ENCODE results near the gene ZNF672. TPM values are rescaled to one million over a fixed set of nuclear protein-coding genes. Genes with fewer than 3 reads are reported as not detected.
A peak's percentile ranks its signal among the peaks of the same experiment; 100 is the strongest.

Gene ZNF672
- total and polyA plus RNA-seq, 12 donors: 16.1 to 44.4 (median 36.7) TPM

DNA sequence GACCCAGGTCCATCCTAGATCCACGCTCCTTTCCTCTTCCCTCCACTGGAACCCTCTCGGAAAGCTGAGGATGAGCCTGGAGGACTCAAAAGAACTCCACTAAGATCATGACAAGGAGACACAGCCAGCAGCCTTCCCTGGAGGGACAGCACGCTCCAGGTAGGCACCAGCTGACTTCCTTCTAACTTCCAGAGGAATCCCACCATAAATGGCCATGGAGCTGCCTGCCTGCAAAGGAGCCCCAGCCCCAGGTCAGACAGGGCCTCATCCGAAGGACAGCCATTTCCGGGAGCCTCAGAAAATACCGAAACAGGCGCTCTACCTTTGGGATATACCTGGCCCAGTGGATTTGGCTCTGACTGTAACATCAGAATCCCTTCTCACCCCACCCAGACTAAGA lies 16.4 kb upstream of the ZNF672 start:
- Histone ChIP-seq H3K4me1 (peaks cover 19 to 85% (median 68%) of the 10 kb centered on the region in 9 donors), H3K9me3 (no peaks in the 10 kb centered on the region), H3K36me3 (peaks cover 0 to 69% (median 5%) of the 10 kb centered on the region in 9 donors), H3K27me3 (no peaks in the 10 kb centered on the region), H3K4me3 (no peak overlapping the region), H3K27ac (peak overlapping the region in 7 of 10 donors; percentile 7 to 91 (median 53))
- WGBS, 2 donors: 94 to 96% methylated on average over 7 of the region's 7 CpGs
- DNase-seq: no peak
- intact Hi-C loops (cut with DNase I): no loop called here
- no peak for ATAC-seq
- TF ChIP-seq, protein P1, sequence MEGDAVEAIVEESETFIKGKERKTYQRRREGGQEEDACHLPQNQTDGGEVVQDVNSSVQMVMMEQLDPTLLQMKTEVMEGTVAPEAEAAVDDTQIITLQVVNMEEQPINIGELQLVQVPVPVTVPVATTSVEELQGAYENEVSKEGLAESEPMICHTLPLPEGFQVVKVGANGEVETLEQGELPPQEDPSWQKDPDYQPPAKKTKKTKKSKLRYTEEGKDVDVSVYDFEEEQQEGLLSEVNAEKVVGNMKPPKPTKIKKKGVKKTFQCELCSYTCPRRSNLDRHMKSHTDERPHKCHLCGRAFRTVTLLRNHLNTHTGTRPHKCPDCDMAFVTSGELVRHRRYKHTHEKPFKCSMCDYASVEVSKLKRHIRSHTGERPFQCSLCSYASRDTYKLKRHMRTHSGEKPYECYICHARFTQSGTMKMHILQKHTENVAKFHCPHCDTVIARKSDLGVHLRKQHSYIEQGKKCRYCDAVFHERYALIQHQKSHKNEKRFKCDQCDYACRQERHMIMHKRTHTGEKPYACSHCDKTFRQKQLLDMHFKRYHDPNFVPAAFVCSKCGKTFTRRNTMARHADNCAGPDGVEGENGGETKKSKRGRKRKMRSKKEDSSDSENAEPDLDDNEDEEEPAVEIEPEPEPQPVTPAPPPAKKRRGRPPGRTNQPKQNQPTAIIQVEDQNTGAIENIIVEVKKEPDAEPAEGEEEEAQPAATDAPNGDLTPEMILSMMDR (IDR thresholded peaks at IDR 0.05): no peak

DNA sequence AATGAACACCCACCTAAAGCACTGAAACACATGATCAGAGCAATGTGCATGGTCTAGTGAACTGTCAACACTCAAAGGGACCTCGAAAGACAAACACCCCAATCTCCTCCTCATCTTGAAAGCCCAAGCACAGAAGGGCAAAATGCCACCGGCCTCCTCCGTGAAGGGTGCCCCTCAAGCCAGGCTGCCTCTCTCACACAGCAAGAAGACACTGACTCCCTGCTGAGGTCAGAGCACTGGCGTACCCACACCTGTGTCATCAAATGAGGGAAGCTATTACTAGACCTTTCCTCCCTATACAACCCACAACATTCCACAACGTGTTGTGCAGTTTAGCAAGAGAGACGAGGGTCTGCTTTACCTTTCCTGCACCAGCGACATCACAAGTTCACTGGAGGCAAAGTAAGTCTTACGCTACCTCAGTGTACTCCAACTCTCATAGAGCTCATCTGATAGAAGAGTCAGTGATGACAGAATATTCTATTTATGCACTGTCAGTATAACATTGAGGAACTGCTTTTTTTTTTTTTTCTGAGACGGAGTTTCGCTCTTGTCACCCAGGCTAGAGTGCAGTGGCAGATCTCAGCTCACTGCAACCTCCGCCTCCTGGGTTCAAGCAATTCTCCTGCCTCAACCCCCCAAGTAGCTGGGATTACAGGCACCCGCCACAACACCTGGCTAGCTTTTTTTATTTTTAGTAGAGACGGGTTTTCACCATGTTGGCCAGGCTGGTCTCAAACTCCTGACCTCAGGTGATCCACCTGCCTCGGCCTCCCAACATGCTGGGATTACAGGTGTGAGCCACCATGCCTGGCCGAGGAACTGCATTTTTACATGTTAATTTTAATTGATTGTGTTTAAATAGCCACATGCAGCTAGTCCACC lies 15.6 kb upstream of the ZNF672 start:
- ATAC-seq (no peak), DNase-seq (no peak)
- WGBS, 2 donors: 72 to 75% methylated on average over 15 of the region's 15 CpGs
- Histone ChIP-seq H3K4me1 (peaks cover 24 to 85% (median 73%) of the 10 kb centered on the region in 9 donors), H3K27me3 (no peaks in the 10 kb centered on the region), H3K36me3 (peaks cover 0 to 62% (median 5%) of the 10 kb centered on the region in 9 donors), H3K4me3 (peak overlapping the region in 4 of 10 donors; percentile 4 to 83 (median 12)), H3K9me3 (no peaks in the 10 kb centered on the region), H3K27ac (peak overlapping the region in 7 of 10 donors; percentile 7 to 91 (median 53))
- TF ChIP-seq, protein P1 (IDR thresholded peaks at IDR 0.05): no peak
- intact Hi-C loops (cut with DNase I): no loop called here

DNA sequence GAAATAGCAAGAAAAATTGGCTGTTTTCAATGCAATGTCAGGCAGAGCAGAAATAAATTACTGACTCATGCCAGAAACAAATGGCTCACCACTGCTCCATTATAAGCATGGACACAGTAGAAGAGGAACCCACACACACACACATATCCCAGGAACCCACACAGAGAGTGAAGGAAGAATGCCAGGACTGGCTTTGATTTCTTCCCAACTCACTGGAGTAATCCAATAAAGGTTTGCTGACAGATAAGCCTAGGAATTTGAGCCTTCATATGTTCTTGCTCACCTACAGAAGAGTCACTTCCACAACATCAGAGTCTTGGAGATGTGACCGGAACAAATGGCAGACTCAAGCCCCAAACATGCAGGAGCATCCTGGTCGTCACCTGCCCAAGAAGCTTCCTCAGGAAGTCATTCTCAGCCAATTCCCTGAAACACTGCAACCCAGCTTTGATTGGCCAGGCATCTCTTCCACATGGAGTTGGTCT lies 14.5 kb upstream of the ZNF672 start:
- intact Hi-C loops (cut with DNase I): no loop called here
- Histone ChIP-seq H3K27me3 (no peaks in the 10 kb centered on the region), H3K27ac (peak overlapping the region in 1 of 10 donors; percentile 91), H3K4me1 (peaks cover 26 to 83% (median 68%) of the 10 kb centered on the region in 9 donors), H3K36me3 (peaks cover 0 to 53% (median 5%) of the 10 kb centered on the region in 9 donors), H3K9me3 (no peaks in the 10 kb centered on the region), H3K4me3 (peak overlapping the region in 4 of 10 donors; percentile 10 to 83 (median 69))
- WGBS, 2 donors: 74% methylated on average over 2 of the region's 2 CpGs
- TF ChIP-seq, protein P1 (IDR thresholded peaks at IDR 0.05): no peak
- DNase-seq: no peak
- ATAC-seq: no peak

DNA sequence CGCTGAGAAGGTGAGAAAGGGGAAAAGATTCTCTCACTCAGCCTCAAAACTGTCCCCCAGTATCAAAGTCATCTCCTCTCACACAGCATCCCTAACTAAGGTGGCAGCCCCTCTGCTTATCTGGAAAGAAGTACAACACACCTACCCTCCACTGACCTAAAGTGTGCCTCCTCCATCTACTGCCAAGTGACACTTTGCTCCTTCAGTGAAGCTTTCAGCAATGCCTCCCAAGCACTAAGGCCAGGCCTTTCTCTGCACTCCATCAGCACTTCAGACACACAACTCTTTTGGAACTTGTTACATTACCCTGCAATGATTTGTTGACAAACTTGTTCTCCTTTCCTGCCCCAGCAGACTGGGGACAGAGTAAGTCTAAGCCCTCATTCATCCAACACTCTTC lies 13.7 kb upstream of the ZNF672 start:
- ATAC-seq (no peak), DNase-seq (no peak)
- Histone ChIP-seq H3K27ac (peak overlapping the region in 2 of 10 donors; percentile 91 to 94), H3K36me3 (peaks cover 0 to 49% (median 5%) of the 10 kb centered on the region in 9 donors), H3K9me3 (no peaks in the 10 kb centered on the region), H3K4me3 (peak overlapping the region in 8 of 10 donors; percentile 58 to 83 (median 64)), H3K27me3 (no peaks in the 10 kb centered on the region), H3K4me1 (peaks cover 26 to 82% (median 61%) of the 10 kb centered on the region in 9 donors)
- TF ChIP-seq, protein P1 (IDR thresholded peaks at IDR 0.05): no peak
- 100% methylated on average over 1 of the region's 1 CpG for WGBS, 2 donors
- intact Hi-C loops (cut with DNase I): no loop called here
